NCI-H187 (cell line): ENCODE measurements around the gene FLYWCH1.

Experiments
- DNase-seq, 2 experiments: peaks; one replicate each; lab custom pipeline; 2025; lab: John Stamatoyannopoulos, UW

Gene FLYWCH1, protein sequence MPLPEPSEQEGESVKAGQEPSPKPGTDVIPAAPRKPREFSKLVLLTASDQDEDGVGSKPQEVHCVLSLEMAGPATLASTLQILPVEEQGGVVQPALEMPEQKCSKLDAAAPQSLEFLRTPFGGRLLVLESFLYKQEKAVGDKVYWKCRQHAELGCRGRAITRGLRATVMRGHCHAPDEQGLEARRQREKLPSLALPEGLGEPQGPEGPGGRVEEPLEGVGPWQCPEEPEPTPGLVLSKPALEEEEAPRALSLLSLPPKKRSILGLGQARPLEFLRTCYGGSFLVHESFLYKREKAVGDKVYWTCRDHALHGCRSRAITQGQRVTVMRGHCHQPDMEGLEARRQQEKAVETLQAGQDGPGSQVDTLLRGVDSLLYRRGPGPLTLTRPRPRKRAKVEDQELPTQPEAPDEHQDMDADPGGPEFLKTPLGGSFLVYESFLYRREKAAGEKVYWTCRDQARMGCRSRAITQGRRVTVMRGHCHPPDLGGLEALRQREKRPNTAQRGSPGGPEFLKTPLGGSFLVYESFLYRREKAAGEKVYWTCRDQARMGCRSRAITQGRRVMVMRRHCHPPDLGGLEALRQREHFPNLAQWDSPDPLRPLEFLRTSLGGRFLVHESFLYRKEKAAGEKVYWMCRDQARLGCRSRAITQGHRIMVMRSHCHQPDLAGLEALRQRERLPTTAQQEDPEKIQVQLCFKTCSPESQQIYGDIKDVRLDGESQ

DNA sequence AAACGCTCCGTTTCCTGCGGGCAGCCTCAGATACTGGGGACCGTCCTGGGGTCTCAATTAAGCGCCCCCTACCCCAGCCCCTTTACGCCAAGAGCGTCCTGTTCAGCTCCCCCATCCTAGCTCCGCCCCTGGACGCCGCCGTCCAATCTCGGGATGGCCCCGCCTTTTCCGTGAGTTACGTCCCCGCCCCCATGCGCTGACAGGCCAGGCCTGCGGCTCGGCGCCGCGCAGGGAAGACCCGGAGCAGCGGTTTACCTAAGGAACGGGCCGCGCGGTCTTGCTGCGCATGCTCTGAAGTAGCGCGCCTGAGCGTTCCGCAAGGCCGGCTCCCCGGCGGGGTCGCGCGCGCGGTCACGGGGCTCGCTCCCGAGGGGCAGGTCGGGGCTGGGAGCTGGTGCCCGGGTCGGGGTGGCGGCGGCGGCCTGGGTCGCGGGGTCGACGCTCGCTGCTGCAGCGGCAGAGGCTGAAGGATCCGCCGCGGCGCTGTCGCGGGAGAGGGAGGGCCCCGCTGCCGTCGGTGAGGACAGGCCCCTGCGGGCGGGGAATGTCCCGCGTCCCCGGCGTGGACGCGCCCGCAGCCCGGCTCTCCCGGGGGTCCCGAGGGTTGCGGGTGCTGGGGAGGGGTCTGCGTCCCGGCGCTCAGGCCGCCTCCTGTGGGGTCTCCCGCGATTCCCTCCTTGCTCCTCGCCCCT, at the start of gene FLYWCH1:
FLYWCH1 (plus strand) TSS at position 294 of the 692 bp plus-strand sequence. CDS start 17,755 bp downstream, outside the sequence.
- DNase-seq = peak; percentile 99 to 100

DNA sequence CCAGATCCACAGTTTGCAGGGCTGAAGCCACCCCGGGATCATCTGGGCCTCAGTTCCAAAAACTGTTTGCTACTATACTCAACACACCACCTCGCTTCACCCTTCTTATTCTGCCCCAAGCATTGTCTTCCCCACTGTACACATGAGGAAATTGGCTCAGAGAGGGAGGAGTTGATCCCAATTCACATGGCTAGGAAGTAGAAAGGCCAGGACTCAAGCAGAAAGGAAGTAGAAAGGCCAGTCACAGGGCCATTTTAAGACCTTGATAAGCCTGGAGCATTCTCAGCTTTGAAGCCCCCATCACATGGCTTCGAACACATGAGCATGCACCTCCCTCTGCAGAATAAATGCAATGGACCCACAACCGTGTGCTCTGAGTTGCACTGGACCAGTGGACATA, 46.1 kb upstream of the FLYWCH1 start:
- no peak for DNase-seq

DNA sequence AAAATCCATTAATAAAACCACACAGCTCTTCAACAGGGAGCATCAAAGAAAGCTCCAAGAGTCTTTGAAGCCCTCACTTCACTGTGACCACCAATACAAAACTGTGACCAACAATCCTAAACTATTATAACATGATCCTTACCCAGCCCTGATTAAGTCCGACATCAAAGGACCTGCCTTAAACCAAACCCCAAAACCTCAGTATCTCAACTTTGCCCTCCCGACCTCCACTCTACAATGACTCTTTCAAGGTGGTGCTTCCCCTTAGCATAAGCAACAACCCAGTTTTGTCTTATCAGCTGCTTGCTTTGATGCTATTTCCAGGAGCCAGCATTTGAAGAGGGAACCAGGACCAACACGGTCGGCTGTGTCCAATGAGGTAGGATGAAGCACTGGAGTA, 45.3 kb upstream of the FLYWCH1 start:
- DNase-seq = no peak

DNA sequence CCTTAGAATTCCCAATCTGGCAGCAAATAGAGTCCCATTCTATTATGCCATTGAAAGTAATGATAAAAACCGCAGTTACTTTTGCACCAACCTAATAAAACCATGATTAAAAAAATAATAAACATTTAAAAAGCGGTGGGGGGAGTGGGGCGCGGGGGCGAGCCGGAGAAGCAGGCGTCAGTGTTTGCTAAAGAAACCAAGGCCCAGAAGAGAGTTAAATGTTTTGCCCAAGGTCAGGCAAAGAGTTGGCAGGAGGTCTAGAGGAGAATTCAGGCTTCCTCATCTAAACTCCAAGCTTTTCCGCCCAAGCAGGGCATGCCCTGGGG, 44.1 kb upstream of the FLYWCH1 start:
- DNase-seq = no peak

DNA sequence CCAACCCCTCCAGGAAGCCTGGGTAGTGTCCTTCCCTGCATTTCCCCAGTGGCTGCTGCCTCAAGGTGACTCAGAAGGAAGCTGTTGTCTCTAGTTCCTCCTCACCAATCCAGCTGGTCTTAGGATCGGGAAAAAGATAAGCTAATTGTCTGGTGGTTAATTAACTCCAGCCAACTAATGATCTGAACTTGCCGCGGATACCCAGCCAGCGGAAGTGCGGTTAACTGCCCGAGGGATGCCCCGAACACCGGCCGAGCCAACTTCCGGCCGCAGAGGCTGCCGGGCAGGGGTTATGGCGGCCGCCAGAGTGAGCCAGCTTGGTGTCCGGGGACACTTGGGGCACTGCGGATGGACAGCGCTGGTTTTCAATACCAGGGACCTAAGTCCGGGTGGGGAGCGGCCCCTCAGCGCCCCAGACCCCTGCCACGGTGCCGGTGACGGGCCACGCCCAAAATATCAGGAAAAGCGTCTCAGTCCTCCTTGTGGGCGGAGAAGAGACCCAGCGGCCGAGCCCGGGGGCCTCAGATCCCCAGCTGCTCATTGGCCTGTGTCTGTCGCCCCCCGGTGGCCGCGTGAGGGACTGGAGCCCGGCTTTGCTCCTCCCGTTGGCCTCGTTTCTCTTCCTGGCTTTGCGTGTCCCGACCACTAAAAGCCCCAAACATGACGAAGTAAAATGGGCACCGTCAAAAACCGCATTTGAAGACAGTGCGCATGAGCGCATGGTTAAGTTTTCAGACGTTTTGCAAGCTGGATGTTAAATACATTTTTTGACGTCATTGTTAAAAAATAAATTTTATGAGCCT, 43.5 kb upstream of the FLYWCH1 start:
- DNase-seq = peak; percentile 89 to 97

DNA sequence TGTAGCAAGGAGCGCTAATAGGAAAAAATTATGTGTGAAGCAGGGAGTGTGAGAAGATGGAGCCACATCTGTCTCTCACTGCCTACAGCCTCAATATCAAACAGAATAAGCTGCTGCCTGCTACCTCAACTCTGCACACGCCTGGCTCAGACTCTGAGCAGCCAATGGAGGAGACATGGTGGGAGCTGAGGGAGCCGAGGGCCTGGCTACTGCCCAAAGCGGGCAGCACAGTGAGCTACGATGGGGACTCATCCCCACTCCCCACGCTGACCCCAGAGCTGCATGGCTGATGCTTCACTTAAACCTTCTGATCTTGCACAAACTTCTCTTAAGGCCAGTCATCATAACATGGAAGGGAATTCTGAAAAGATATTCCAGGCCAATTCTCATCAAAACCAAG, 39.8 kb upstream of the FLYWCH1 start:
- no peak for DNase-seq

DNA sequence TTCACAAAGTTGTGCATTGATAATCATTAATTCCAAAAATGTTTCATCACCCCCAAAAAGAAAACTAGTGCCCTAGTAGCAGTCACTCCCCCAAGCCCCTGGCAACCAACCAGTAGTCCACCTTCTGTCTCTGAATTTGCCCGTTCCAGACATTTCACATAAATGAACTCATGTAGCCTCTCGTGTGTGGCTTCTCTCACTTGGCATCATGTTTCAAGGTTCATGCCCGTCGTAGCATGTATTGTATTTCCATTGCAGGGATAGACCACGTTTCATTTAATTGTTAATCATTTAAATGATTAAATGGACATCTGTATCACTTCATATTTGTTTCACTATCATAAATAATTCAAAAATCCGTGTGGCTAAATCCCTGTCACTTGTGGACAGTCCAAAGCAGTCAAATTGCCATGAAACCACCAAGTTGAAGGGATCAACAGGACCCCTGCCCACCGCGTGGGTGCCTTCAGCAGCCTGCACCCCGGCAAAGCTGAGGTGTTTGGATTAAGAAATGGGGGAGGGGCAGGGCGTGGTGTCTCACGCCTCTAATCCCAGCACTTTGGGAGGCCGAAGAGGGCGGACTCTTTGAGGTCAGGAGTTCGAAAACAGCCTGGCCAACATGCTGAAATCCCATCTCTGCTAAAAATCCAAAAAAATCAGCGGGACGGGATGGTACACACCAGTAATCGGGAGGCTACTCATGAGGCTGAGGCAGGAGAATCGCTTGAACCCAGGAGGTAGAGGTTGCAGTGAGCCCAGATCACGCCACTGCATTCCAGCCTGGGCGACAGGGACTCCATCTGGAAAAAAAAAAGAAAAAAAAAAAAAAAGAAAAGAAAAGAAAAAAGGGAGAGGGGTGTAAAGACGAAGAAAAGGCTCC, 37.5 kb upstream of the FLYWCH1 start:
- no peak for DNase-seq

DNA sequence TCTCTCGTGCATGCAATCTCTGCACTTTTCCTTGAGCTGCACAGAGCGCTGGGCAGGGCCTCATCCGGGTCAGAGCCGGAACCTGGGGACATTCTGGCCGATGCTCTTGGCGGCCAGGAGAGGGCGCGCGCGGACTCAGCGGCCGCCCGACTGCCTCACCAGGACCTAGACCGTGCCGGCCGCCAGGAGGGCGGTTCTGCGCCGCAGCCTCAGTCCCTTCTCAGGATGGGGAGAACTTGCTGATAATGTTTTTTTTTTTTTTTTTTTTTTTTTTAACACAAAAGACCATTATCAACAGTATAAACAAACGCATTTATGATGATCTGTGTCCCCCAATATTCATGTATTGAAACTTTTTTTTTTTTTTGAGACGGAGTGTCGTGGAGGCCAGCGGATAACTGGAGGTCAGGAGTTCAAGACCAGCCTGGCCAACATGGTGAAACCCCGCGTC, 36.8 kb upstream of the FLYWCH1 start:
- DNase-seq = peak; percentile 54 to 60

DNA sequence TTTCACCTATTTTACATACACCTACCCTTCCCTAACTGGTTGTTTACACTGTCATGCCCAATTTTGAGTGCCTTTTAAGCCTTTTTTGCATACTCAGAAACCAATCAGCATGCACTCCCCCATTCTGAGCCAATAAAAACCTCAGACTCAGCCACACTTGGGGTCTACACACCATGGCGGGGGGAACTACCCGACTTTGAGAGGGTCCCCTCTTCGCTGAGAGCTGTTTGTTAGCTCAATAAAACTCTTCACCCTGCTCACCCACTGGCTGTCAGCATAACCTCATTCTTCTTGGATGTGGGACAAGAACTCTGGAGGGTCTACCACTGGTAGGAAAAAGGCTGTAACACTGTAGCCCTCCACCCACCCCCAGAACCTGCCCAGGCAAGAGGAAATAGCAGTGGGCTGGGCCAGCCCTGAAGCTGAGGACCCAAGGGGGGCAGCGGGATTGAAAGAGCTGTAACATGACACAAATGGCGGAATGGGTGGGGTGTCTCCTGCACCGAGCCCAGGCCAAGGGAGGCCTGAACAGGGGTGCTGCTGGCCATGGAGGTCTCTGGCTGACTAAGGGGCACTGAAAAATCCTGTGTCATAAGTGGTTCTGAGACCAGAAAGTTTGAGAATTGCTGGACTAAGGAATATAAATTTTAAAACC, 31.8 kb upstream of the FLYWCH1 start:
- DNase-seq = no peak

DNA sequence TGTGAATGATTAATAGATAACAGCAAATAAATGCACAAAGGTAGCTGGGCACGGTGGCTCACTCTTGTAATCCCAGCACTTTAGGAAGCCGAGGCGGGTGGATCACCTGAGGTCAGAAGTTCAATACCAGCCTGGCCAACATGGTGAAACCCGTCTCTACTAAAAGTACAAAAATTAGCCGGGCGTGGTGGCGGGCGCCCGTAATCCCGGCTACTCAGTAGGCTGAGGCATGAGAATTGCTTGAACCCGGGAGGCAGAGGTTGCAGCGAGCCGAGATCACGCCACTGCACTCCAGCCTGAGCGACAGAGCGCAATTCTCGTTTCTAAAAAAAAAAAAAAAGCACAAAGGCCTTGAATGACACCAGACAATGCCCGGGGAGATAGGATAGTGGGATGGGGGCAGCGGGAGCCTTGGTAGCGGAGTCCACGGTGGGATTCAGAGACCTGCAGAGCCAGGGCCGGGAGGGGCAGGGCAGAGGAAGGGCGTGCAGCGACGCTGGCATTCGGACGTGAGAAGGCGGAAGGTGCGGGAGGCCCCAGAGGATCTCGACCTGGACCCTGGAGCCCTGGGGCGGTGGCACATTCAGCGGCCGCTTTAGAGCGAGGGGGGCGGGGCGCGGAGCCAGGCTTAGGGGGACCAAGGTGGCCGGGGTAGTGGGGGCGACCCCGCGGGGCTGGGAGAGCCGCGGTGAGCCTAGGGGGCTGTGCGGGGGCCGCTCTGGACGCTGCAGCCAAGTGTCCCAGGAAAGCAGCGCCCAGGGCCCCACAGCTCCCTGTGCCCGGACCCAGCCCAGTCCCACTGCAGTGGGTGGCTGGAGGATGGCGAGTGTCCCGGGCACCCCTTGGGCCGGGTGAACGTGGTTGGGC, 29.7 kb upstream of the FLYWCH1 start:
- no peak for DNase-seq

DNA sequence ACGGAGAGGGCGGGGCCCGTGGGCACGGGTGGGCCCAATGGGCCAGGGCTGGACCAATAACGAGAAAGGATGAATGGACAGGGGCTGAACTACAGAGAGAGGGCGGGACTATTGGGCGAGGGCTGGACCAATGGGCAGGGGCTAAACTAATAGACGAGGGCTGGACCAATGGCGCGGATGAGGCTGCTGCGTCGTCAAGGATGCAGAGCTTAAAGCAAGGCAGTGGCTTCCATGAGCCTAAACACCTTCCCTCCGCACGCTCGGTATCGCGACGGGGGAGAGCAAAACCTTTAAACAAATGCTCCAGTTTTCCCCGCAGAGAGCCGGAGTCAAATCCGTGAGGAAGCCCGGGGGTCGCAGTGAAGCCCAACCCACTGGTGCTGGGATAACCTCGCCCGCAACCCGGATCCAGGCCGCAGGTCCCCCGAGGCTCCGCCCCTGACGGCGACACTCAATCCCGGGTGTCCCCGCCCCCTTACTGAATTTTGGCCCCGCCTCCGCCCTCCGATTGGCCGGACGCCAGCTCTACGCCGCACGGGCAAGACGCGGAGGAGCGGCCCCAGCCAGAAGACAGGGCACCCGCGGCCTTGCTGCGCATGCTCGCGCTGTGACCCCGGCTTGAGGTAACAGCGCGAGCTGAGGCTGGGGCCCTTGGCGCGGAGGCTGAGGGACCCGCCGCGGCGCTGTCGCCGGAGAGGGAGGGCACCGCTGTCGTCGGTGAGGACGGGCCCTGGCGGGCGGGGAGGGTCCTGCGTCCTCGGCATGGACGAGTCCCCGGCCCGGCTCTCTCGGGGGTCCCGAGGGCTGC, 28.9 kb upstream of the FLYWCH1 start, which contains the start of gene FLYWCH2:
FLYWCH2 (plus strand) TSS at position 566 of the 808 bp plus-strand sequence. CDS start 13,235 bp downstream, outside the sequence.
- DNase-seq = peak; percentile 98 to 100

DNA sequence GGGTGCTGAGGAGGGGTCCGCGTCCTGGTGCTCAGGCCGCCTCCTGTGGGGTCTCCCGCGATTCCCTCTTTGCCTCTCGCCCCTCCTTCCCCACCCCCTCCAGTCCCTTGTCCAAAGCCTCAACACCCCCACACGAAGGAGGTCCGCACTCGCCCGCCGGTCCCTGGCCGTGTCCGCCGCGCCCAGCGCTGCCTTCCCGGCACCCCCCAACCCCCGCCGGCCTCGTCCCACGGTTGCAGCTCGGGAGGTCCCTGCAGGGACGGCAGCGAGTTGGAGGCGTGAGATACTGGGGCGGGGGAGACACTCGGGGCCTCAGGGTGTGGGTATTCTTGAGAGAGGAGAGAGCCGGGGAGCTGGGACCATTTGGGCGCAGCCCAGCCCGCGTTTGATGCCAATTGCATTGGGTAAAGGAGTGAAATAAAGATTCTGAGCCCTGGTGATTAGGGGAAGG, 28.2 kb upstream of the FLYWCH1 start:
- no peak for DNase-seq

DNA sequence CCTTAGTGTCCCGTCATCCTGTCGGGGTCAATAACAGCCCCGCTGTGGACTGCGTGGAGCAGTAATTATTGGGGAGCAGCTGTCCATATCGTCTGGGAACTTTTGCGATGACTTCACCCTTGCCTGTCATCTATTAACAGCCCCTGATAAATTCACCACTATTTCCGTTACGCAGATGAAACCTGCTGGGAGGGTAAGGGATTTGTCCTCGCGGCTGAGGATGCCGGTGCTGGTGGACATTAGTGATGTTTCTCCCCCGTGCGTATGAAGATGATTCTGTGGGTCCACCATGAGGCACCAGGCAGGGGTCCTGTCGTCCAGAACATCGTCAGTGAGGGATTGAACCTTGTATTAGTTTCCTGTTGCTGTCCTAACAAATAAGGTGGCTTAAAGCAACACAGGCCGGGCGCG, 27.7 kb upstream of the FLYWCH1 start:
- no peak for DNase-seq

DNA sequence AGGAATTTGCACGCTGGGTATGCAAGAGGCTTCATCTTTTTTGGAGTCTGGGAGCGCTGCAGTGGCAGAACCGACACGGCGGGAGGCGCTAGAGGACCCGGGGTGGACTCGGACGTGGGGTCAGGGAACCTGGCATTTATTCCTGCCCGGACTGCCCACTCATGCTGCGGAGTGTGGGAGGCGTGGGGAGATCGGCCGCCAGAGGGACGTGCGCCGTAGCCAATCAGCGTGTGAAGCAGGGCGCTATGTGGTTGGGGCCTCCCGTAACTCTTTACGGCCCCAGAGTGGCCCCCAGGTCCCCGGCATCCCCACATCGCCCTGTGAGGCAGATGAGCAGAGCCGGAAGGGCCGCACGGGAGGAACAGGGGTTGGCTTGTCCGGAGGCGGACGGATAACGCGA, 17.5 kb upstream of the FLYWCH1 start:
- DNase-seq = no peak

DNA sequence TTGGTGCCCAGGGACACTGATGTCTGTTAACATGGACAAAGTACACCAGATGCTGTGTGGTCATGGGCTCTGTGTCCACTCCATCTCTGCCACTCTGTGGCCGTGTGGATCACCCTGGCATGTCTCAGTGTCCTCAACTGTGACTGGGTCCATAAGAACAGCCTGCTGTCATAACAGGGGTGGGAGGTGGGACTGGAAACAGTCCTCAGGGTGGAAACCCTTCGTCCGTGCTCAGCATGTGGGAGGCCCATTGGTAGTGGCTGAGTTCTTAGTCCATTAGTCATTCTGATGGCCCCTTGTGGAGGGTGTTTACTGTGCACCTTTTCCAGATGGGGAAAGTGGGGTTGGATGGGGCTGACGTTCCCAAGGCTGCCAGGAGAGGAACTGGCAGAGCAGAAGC, 15.9 kb upstream of the FLYWCH1 start:
- DNase-seq = no peak

DNA sequence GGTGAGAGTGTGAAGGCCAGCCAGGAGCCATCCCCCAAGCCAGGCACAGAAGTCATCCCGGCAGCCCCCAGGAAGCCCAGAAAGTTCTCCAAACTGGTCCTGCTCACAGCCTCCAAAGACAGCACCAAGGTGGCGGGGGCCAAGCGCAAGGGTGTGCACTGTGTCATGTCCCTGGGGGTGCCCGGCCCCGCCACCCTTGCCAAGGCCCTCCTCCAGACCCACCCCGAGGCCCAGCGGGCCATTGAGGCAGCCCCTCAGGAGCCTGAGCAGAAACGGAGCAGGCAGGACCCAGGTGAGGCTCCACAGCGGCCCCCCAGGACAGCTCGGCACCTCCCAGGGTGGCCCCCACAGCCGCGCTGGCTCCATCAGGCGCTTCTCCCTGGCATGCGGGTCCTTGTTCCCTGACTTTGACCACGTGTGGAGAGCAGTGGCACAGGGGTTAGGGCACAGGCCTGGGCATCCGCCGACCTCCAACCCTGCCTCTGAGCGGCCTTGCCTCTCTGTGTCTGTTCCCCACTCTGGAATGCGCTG, 15.2 kb upstream of the FLYWCH1 start:
- no peak for DNase-seq

DNA sequence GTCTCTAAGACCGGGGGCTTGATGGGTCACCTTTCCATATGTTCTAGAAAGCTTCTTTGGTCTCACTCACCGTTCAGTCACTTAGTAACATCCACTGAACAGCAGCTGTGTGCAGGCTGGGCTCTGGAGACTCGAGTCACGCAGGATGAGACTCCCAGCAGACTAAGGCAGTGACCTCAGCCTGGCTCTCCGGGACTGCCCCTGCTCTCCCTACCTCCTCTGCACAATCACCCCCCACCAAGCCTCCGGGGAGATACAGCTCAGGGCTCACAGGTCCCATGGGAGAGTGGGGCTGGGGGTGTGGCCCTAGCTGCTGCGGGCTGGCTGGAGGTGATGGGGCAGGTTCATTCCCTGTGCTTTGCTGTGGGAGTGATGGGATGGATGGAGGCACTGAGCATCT, 14.6 kb upstream of the FLYWCH1 start:
- no peak for DNase-seq
